H1 (cell line): Measurements from ENCODE around the gene ZFP36L2. TPM values are rescaled to one million over a fixed set of nuclear protein-coding genes. Genes with fewer than 3 reads are reported as not detected.

Source experiments
- ASH2L ChIP-seq: fragments of 200-600, 300-600 bp; sonication (generic); IDR thresholded peaks from one replicate; pipeline ENCODE4 v1.7.1; 2017; ENCODE audit warnings: low read length
- JUN ChIP-seq: IDR thresholded peaks from 2 replicates; pipeline ENCODE4 v1.6.1; 2011; ENCODE audit warnings: low read depth, mild to moderate bottlenecking, improper control_type of control experiment, low read length
- POU5F1 ChIP-seq: IDR thresholded peaks from 2 replicates; pipeline ENCODE4 v1.6.1; 2011; ENCODE audit warnings: low read depth, mild to moderate bottlenecking, low read length, moderate library complexity
- SAP30 ChIP-seq: fragments of 300-600 bp; sonication (generic); IDR thresholded peaks from 2 replicates; pipeline ENCODE4 v1.7.1; 2012; ENCODE audit warnings: low read length, moderate library complexity, mild to moderate bottlenecking, inconsistent platforms; ENCODE audit not compliant: insufficient read depth, insufficient replicate concordance
- polyA plus RNA-seq, 7 experiments: library from polyadenylated mRNA; depleted of rRNA in 3 of 7; stranded (reverse) in 5 of 7; unstranded in 2 of 7; fragments of >200 nt in 5 of 7; fragments of 200-250 nt in 2 of 7; gene quantifications; 1 replicate in 5 of 7; 2 replicates in 1 of 7; 4 replicates in 1 of 7; pipeline versions ENCODE4 v1.2.1 to v1.2.3, GENCODE V29; 2011 to 2013; ENCODE audit warnings: missing spikeins in 2 of 7, mixed read lengths in 2 of 7
- total RNA-seq: library from RNA; stranded (reverse); fragmentation: NEBNext Ultra II Directional; extraction: Animal tissue kit (Norgen Biotek cat#: 25700); gene quantifications from 2 replicates; pipeline ENCODE4 v1.2.1, GENCODE V29; 2021

ZFP36L2 gene
- total and polyA plus RNA-seq, 2 of the 8 experiments (the other 6 are each of a cell fraction or from before 2014, with no cell fraction given) = 13.4 to 102 TPM

GRCh38 chr2:43219383-43220228, 6.8 kb downstream of the ZFP36L2 start (continued):
- TF ChIP-seq POU5F1 (no peak), SAP30 (peak; percentile 24), ASH2L (peak; percentile 88), JUN (no peak)
